SU-DHL-6 (cell line): ENCODE results near the gene SNTB2.

ENCODE experiments used
- CTCF ChIP-seq: fragments of 200-600 bp; sonication (generic); IDR thresholded peaks from one replicate; pipeline ENCODE4 v1.5.1; 2017; ENCODE audit warnings: antibody characterized with exemption, mild to moderate bottlenecking, low read length, moderate library complexity; ENCODE audit not compliant: insufficient read depth, poor library complexity, severe bottlenecking
- EZH2phosphoT487 ChIP-seq: fragments of 200-600 bp; sonication (generic), shearing (Covaris generic); conservative IDR thresholded peaks from 2 replicates; pipeline ENCODE4 v1.6.1; 2018; ENCODE audit warnings: mild to moderate bottlenecking, antibody characterized with exemption, low read length, moderate library complexity, mixed read lengths

- TF ChIP-seq CTCF (no peak), EZH2phosphoT487 (no peak)
Observed at GRCh38 chr16:69179328-69180010, 7.5 kb upstream of the SNTB2 start.
